NCI-H2196 treated with DMSO at 0.1 percent for 48 hours (cell line): ENCODE measurements around the gene IKZF4.

Experiments
- DNase-seq: peaks from one replicate; lab custom pipeline; 2025; ENCODE audit not compliant: unreplicated experiment; lab: John Stamatoyannopoulos, UW

Gene IKZF4

DNA sequence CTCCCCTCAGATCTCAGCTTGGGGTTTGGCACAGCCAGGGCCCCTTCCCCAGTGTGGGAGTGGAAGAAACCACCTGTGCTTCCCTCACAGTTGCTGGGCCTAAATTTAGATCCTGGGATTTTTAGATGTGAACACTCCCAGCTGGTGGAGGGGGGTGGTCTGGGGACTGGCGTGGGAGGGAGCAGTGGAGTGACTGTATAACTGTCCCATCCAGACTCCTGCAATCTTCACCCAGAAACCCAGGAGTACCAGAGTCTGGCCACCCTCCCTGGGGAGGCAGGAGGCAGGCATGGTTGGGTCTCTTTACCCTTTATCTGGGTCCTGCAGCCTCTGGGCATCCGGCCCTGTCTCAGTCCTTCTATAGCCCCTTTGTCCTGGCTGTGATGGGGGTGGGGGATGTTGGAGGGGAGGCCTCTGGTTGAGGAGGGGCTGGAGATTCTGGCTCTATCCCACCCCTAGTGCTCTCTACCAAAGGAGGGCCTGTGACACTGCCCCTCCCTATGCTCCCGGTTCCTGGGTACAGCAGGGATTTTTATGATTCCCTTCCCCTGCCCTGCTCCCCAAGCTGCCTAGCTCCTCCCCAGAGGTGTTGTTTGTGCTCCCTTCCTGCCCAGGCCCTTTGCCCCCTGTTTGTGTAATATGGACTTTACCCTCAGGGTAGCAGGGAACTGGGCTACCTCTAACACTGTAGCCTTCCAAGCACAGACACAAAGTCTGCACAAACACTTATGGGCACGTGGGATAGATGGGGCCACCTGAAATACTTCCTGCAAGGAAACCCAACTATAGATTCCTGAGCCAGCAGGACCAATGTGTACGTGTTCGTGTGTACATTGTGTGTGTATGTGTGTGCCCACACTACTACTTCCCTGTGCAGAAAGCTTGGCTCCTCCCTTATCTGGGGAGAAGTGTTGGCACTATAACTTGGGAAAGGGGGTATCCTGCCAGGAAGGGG, 60.8 kb downstream of the IKZF4 start:
- no peak for DNase-seq

DNA sequence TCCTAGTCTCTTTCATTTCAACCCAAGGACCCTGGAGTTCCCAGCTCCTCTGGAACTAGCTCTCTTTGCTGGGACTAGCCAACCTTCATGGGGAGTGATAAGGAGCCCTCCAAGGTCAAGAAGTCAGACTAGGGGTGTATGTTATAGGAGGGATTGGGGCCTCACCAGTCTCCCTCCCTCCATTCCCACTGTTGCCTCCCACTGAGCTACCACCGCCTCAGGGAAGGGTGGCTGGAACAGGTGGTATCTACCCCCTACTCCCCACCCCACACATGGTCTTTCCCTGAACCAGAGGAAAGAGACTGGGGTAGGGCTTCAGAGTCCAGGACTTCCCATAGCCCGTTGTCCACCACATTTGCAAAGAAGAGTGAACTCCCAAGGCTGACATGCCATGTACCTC, 61.5 kb downstream of the IKZF4 start:
- no peak for DNase-seq

DNA sequence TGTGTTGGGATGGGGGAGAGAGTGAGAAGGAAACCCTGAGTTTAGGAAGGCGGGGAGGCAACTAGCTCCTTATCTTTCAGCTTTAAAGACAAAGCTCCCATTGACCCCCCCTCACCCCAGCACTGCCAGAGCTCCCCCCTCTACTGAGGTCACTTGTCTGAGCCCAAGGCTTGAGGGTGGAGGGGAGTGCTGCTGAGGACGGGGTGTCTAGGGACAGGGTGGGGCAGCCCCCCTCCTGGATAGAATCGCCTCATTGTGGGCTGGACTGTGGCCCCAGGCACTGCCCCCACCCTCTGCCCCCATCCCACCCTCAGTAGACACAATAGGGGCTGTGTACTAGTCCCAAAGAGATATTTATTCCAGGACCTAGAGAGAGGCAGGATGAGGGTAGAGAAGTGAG, 62.1 kb downstream of the IKZF4 start:
- no peak for DNase-seq

DNA sequence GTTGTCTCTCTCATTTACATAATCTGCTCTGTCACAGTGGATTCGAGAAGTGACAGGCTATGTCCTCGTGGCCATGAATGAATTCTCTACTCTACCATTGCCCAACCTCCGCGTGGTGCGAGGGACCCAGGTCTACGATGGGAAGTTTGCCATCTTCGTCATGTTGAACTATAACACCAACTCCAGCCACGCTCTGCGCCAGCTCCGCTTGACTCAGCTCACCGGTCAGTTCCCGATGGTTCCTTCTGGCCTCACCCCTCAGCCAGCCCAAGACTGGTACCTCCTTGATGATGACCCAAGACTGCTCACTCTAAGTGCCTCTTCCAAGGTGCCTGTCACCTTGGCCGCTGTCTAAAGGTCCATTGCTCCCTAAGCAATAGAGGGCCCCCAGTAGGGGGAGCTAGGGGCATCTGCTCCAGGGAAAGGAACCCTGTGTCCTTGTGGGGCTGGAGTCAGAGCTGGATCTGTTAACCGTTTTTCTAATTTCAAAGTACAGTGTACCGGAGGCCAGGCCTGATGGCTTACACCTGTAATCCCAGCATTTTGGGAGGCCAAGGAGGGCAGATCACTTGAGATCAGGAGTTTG, 64.2 kb downstream of the IKZF4 start:
- no peak for DNase-seq

DNA sequence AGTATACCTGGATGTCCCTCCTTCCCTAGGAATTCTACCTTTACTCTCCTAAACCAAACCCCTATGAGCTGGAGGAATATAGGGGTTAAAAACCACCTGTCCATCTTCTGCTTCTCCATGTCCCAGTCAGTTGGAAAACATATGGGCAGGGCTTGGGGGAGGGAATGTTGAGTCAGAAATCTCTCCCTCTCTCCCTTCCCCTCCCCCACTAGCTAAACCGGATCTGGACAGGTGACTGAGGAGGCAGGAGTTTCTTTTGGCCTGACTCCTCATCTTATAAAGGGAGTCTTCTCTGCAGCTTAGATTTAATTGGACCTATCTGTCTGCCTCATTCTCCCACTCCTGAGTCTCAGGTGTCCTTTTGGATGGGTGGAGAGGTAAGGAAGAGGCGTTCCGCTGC, 65.3 kb downstream of the IKZF4 start:
- DNase-seq = no peak

DNA sequence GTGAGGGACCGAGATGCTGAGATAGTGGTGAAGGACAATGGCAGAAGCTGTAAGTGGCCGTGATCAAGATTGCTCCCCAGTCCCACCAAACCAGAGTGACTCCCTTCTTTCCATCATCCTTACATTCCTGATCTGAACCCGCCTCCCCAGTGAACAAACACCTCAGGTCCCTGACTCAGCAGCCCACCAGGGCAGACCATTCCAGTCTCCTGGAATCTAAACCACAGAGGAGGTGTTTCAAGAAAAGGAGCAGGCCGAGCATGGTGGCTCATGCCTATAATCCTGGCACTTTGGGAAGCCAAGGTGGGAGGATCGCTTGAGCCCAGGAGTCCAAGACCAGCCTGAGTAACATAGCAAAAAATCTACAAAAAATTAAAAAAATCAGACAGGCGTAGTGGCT, 65.8 kb downstream of the IKZF4 start:
- DNase-seq = no peak

DNA sequence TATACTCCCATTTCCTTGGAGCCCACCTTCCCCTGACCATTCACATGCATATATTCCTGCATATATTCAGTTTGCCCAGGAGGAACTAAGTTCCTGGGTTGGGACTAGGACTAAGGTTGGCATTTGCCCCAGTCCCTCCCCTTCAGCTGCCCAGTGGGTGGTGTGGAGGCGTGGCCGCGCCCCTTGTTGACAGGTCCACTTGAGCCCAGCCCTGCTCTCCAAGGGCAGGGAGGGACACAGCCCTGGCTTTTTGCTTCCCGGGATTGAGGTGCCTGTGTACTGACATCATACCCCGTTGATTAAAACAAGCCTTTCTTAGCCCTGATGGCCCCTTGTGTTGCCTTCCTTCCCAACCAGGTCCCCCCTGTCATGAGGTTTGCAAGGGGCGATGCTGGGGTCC, 66.4 kb downstream of the IKZF4 start:
- peak; percentile 43 for DNase-seq
